Transverse colon (tissue), 3 donors: Measurements from ENCODE around the gene PRSS23.

Source experiments
- EP300 ChIP-seq: sonication (generic); formaldehyde crosslinking; IDR thresholded peaks from one replicate; pipeline ENCODE4 v1.6.1; 2017; ENCODE audit warnings: antibody characterized with exemption, low read depth
- POLR2A ChIP-seq: fragments of 450-650 bp; IDR thresholded peaks from one replicate; pipeline ENCODE4 v1.6.1; 2016; ENCODE audit warnings: antibody characterized with exemption, mild to moderate bottlenecking, moderate library complexity
- POLR2AphosphoS5 ChIP-seq, 3 donors: sonication (generic); formaldehyde crosslinking; IDR thresholded peaks; one replicate each; pipeline ENCODE4 v1.6.1; 2016; ENCODE audit warnings: antibody characterized with exemption in 3 of 3

- TF ChIP-seq POLR2AphosphoS5 (IDR thresholded peaks at IDR 0.05) (no peak), POLR2A (no peak), EP300 (no peak)
Observed at GRCh38 chr11:86773513-86774252, 26.7 kb upstream of the PRSS23 start.
